Measurements from ENCODE around the gene HOXC9. TPM values are rescaled to one million over a fixed set of nuclear protein-coding genes. Genes with fewer than 3 reads are reported as not detected.

Gene HOXC9
- total and polyA plus RNA-seq, 9 of the 15 experiments (the other 6 are each of a cell fraction or from before 2014, with no cell fraction given) = 1.1 to 10.5 (median 9.3) TPM

DNA sequence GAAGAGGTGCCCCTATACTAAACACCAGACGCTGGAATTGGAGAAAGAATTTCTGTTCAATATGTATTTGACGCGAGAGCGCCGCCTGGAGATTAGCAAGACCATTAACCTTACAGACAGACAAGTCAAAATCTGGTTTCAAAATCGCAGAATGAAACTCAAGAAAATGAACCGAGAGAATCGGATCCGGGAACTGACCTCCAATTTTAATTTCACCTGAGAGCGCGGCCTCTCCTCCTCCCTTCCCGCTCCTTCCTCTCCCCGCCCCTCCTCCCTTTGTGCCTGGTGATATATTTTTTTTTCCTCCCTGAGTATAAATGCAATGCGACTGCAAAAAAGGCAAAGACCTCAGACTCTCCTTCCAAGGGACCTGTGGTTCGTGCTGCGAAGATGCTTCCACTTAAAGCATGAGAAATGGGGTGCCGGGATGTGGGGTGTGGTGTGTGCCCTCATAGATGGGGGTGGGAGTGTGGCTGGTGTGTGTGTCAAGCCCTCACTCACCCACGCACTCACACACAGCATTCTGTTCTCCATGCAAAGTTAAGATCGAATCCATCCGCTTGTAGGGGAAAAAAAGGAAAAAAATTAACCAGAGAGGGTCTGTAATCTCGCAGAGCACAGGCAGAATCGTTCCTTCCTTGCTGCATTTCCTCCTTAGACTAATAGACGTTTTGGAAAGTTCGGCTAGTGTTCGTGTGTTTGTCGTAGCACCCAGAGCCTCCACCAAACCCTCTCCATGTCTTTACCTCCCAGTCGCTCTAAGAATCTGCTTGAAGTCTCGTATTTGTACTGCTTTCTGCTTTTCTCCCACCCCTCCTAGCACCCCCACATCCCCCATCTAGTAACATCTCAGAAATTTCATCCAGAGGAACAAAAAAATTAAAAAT, 10.5 kb upstream of the HOXC9 start (continued):
- TF ChIP-seq, protein P1, sequence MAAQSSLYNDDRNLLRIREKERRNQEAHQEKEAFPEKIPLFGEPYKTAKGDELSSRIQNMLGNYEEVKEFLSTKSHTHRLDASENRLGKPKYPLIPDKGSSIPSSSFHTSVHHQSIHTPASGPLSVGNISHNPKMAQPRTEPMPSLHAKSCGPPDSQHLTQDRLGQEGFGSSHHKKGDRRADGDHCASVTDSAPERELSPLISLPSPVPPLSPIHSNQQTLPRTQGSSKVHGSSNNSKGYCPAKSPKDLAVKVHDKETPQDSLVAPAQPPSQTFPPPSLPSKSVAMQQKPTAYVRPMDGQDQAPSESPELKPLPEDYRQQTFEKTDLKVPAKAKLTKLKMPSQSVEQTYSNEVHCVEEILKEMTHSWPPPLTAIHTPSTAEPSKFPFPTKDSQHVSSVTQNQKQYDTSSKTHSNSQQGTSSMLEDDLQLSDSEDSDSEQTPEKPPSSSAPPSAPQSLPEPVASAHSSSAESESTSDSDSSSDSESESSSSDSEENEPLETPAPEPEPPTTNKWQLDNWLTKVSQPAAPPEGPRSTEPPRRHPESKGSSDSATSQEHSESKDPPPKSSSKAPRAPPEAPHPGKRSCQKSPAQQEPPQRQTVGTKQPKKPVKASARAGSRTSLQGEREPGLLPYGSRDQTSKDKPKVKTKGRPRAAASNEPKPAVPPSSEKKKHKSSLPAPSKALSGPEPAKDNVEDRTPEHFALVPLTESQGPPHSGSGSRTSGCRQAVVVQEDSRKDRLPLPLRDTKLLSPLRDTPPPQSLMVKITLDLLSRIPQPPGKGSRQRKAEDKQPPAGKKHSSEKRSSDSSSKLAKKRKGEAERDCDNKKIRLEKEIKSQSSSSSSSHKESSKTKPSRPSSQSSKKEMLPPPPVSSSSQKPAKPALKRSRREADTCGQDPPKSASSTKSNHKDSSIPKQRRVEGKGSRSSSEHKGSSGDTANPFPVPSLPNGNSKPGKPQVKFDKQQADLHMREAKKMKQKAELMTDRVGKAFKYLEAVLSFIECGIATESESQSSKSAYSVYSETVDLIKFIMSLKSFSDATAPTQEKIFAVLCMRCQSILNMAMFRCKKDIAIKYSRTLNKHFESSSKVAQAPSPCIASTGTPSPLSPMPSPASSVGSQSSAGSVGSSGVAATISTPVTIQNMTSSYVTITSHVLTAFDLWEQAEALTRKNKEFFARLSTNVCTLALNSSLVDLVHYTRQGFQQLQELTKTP (IDR thresholded peaks at IDR 0.05; ENCODE audit: low read depth in 1 of 2, partially characterized antibody in 2 of 2) = peak in 1 of 2 experiments; percentile 14
- no peak for TF ChIP-seq ZNF140 (CRISPR knock-in tag; IDR thresholded peaks at IDR 0.05)
- TF ChIP-seq LEF1 (IDR thresholded peaks at IDR 0.05) = no peak
- TF ChIP-seq KDM2B (CRISPR knock-in tag; IDR thresholded peaks at IDR 0.05) = no peak
- no peak for TF ChIP-seq TCF7 (IDR thresholded peaks at IDR 0.05; ENCODE audit: borderline replicate concordance)
- no peak for TF ChIP-seq ZNF146 (CRISPR knock-in tag; IDR thresholded peaks at IDR 0.05; ENCODE audit: unreplicated experiment)
- no peak for TF ChIP-seq MNT (conservative IDR thresholded peaks at IDR 0.05)
- TF ChIP-seq ZNF766 (CRISPR knock-in tag; conservative IDR thresholded peaks at IDR 0.05) = no peak
- TF ChIP-seq ZNF354B (CRISPR knock-in tag; IDR thresholded peaks at IDR 0.05) = no peak
- TF ChIP-seq BHLHE40 (IDR thresholded peaks at IDR 0.05; ENCODE audit: low read length) = no peak
- TF ChIP-seq JUND (IDR thresholded peaks at IDR 0.05; ENCODE audit: borderline replicate concordance, low read depth, low read length) = peak; percentile 18; the same call in 1 of the 2 replicates
- TF ChIP-seq JUND (tag; IDR thresholded peaks at IDR 0.05; ENCODE audit: borderline replicate concordance, low read depth, low read length) = no peak; the same call in 2 of the 3 replicates
- no peak for TF ChIP-seq TCFL5 (CRISPR knock-in tag; conservative IDR thresholded peaks at IDR 0.05)
- peak; percentile 76 for TF ChIP-seq EGR1 (conservative IDR thresholded peaks at IDR 0.05)
- no peak for TF ChIP-seq SRSF3 (IDR thresholded peaks at IDR 0.05; ENCODE audit: insufficient read depth, low read length)
- no peak for TF ChIP-seq ZFP1 (CRISPR knock-in tag; IDR thresholded peaks at IDR 0.05)
- TF ChIP-seq SP1 (CRISPR knock-in tag; IDR thresholded peaks at IDR 0.05) = no peak
- TF ChIP-seq SAFB2 (IDR thresholded peaks at IDR 0.05; ENCODE audit: borderline replicate concordance, low read depth, low read length, severe bottlenecking) = no peak
- TF ChIP-seq ZNF398 (CRISPR knock-in tag; IDR thresholded peaks at IDR 0.05) = no peak
- no peak for TF ChIP-seq SMARCB1 (IDR thresholded peaks at IDR 0.05; ENCODE audit: insufficient read length, low read depth)
- peak; percentile 35; the same call in 1 of the 2 replicates for TF ChIP-seq SMARCA5 (IDR thresholded peaks at IDR 0.05)
- TF ChIP-seq ZNF12 (CRISPR knock-in tag; IDR thresholded peaks at IDR 0.05) = no peak
